ENCODE measurements around the gene RIN3. TPM values are rescaled to one million over a fixed set of nuclear protein-coding genes. Genes with fewer than 3 reads are reported as not detected.

RIN3 gene
- total and polyA plus RNA-seq, 2 of the 4 experiments (the other 2 are of a cell fraction), result 2.5 to 11.1 TPM

GRCh38 chr14:92603309-92604242, 90.0 kb downstream of the RIN3 start:
- BruUV-seq (replicated peaks), result no TSS peak
- Histone ChIP-seq H3K4me2 (ENCODE audit: low read depth, low read length) (0 out of 2 replicates have a peak overlapping the region, but pooled peaks have one; percentile 6), H3K79me1 (ENCODE audit: low read depth in 1 of 2, low read length in 2 of 2) (peaks cover 21 to 54% of the 10 kb centered on the region in 2 experiments), H3K9me3 (ENCODE audit: control insufficient read depth, insufficient read depth, low read length) (peaks cover 2% of the 10 kb centered on the region; the same call in 1 of the 2 replicates), H3K4me3 (ENCODE audit: insufficient read depth, low read depth, low read length) (no peak overlapping the region), H3K18ac (ENCODE audit: low read depth, low read length) (peak overlapping the region; percentile 2; the same call in 1 of the 2 replicates), H3K27ac (ENCODE audit: insufficient read depth, low read length) (no peak overlapping the region), H2BK20ac (ENCODE audit: low read depth, low read length) (0 out of 2 replicates have a peak overlapping the region, but pooled peaks have one; percentile 5), H4K5ac (ENCODE audit: low read depth, low read length) (peak overlapping the region; percentile 40; the same call in 1 of the 2 replicates), H3K4ac (ENCODE audit: low read depth, low read length) (peak overlapping the region; percentile 68), H3K9me1 (ENCODE audit: insufficient read depth, low read length) (peaks cover 30% of the 10 kb centered on the region), H3K36me3 (ENCODE audit: control insufficient read depth, insufficient read depth, low read length) (no peaks in the 10 kb centered on the region), H2BK5ac (ENCODE audit: low read depth, low read length, poor library complexity, severe bottlenecking) (no peak overlapping the region), H4K91ac (ENCODE audit: insufficient read depth, low read depth, low read length) (peak overlapping the region; percentile 51; the same call in 1 of the 2 replicates), H4K20me1 (ENCODE audit: insufficient read depth, low read length) (peaks cover 6% of the 10 kb centered on the region), H2AK9ac (replicated peaks; ENCODE audit: low read depth, low read length, poor library complexity) (peak overlapping the region; percentile 77), H3K27me3 (ENCODE audit: control insufficient read depth, insufficient read depth, low read length) (no peaks in the 10 kb centered on the region), H3K4me1 (ENCODE audit: control insufficient read depth, insufficient read depth, low read length) (peaks cover 32% of the 10 kb centered on the region), H3K14ac (replicated peaks; ENCODE audit: low read depth, low read length) (peak overlapping the region; percentile 55), H2BK120ac (ENCODE audit: low read depth, low read length) (peak overlapping the region; percentile 58), H3K23ac (ENCODE audit: low read depth, low read length) (peak overlapping the region; percentile 34; the same call in 1 of the 2 replicates), H2AFZ (replicated peaks; ENCODE audit: low read length, poor library complexity) (peak overlapping the region; percentile 18), H4K8ac (ENCODE audit: low read depth in 2 of 2, low read length in 2 of 2) (peak overlapping the region in 1 of 2 experiments; percentile 32; a peak in 2 of 4 replicates), H2AK5ac (ENCODE audit: low read depth, low read length) (peak overlapping the region; percentile 79; the same call in 1 of the 2 replicates), H3K56ac (ENCODE audit: extremely low read depth, insufficient read depth, low read length) (no peak overlapping the region), H2BK15ac (ENCODE audit: low read depth, low read length) (no peak overlapping the region), H3K9ac (ENCODE audit: low read depth, low read length) (no peak overlapping the region)
- ATAC-seq (ENCODE audit: low read depth) (peak; percentile 5; the same call in 1 of the 2 replicates), DNase-seq (peak; percentile 83)
- CTCF ChIA-PET, result no interaction called here
- dilution Hi-C loops (cut with HindIII; ENCODE audit: low sequenced_read_pairs, unreplicated experiment), result no loop called here
- 100% methylated on average over 1 of the region's 14 CpGs; no CpG with 5 or more reads in 1 of the 2 experiments for WGBS, 2 experiments (ENCODE audit: extremely low coverage in 2 of 2, insufficient read length in 1 of 2)
- intact Hi-C loops (cut with micrococcal nuclease), result loop anchor here (5.0 kb wide), 1 partner anchor 79 kb away; no protein-coding TSS in a partner anchor
- POLR2A ChIA-PET (ENCODE audit: unreplicated experiment), result no interaction called here
- TF ChIP-seq CTCF (conservative IDR thresholded peaks at IDR 0.05; ENCODE audit: low read depth, low read length), result peak; percentile 32; the same call in 1 of the 2 replicates
- no peak for TF ChIP-seq CEBPB (IDR thresholded peaks at IDR 0.05; ENCODE audit: low read depth, low read length)
- TF ChIP-seq RAD21 (IDR thresholded peaks at IDR 0.05; ENCODE audit: low read length), result peak; percentile 51
- TF ChIP-seq BHLHE40 (IDR thresholded peaks at IDR 0.05; ENCODE audit: low read depth, low read length), result no peak
- in situ Hi-C loops (cut with MboI; ENCODE audit: low sequenced_read_pairs), result no loop called here
